Measurements from ENCODE around the gene ZNF592. TPM values are rescaled to one million over a fixed set of nuclear protein-coding genes. Genes with fewer than 3 reads are reported as not detected.

The ZNF592 gene
- total and polyA plus RNA-seq, 2 donors (not counting 3 experiments of a cell fraction or from before 2014, with no cell fraction given) = 12.3 to 21.1 TPM

- POLR2A ChIA-PET = interaction anchor here (0.6 kb wide), 1 partner anchor 88 kb away, joined by 3 read pairs; no protein-coding TSS in a partner anchor
- CTCF ChIA-PET = interaction anchor here (0.9 kb wide), 1 partner anchor 13 kb away, joined by 3 read pairs; no protein-coding TSS in a partner anchor
- H3K9ac ChIP-seq (replicated peaks; ENCODE audit: extremely low read depth, insufficient read depth, low read length) = no peak overlapping the region
- H3K4me1 ChIP-seq (ENCODE audit: control insufficient read depth, extremely low read depth, insufficient read depth, low read length) = peaks cover 3% of the 10 kb centered on the region
- H4K20me1 ChIP-seq (replicated peaks; ENCODE audit: control insufficient read depth, extremely low read depth, insufficient read depth, low read length) = no peaks in the 10 kb centered on the region
- no peak overlapping the region for H2AFZ ChIP-seq (ENCODE audit: low read depth, low read length)
- TF ChIP-seq CTCF (IDR thresholded peaks at IDR 0.05; ENCODE audit: extremely low read depth in 1 of 2, insufficient read depth in 1 of 2, low read depth in 1 of 2, low read length in 2 of 2) = no peak
- no peak for TF ChIP-seq POLR2AphosphoS5 (IDR thresholded peaks at IDR 0.05; ENCODE audit: insufficient read depth, low read depth, low read length)
- no peak for TF ChIP-seq MAX (IDR thresholded peaks at IDR 0.05; ENCODE audit: insufficient read depth, insufficient read length)
- no peak for TF ChIP-seq EZH2 (IDR thresholded peaks at IDR 0.05; ENCODE audit: borderline replicate concordance, low read depth, low read length, severe bottlenecking)
- no peak for TF ChIP-seq GATA2 (IDR thresholded peaks at IDR 0.05; ENCODE audit: insufficient read depth, insufficient read length, low read depth, low read length)
- TF ChIP-seq MYC (IDR thresholded peaks at IDR 0.05; ENCODE audit: low read depth, low read length) = no peak
- no peak for TF ChIP-seq JUN (IDR thresholded peaks at IDR 0.05; ENCODE audit: borderline replicate concordance, insufficient read depth, insufficient read length, low read depth)
- no peak for TF ChIP-seq POLR2A (IDR thresholded peaks at IDR 0.05; ENCODE audit: low read depth, low read length)
- no peak for TF ChIP-seq FOS (IDR thresholded peaks at IDR 0.05; ENCODE audit: borderline replicate concordance, insufficient read depth, low read length)
- BruUV-seq (replicated peaks) = no TSS peak
- no peaks in the 10 kb centered on the region for H3K27me3 ChIP-seq (ENCODE audit: control insufficient read depth in 2 of 2, insufficient read depth in 2 of 2, low read length in 2 of 2)
- H3K79me2 ChIP-seq (ENCODE audit: control insufficient read depth, insufficient read depth, low read length) = no peaks in the 10 kb centered on the region
- no peak overlapping the region for H3K4me3 ChIP-seq (replicated peaks in 1 of 3; ENCODE audit: insufficient read depth in 1 of 3, low read depth in 1 of 3, low read length in 3 of 3)
- H3K27ac ChIP-seq (ENCODE audit: insufficient read depth, low read depth, low read length) = no peak overlapping the region
- dilution Hi-C loops (cut with MboI; ENCODE audit: extremely low pct_ligation_motif_present, low sequenced_read_pairs) (no loop called here), intact Hi-C loops (cut with micrococcal nuclease) (no loop called here)
- H3K4me2 ChIP-seq (ENCODE audit: insufficient read depth, low read length) = no peak overlapping the region
- H3K9me3 ChIP-seq (replicated peaks; ENCODE audit: control insufficient read depth, insufficient read depth, low read length) = no peaks in the 10 kb centered on the region
- no peaks in the 10 kb centered on the region for H3K36me3 ChIP-seq (ENCODE audit: control insufficient read depth in 2 of 2, extremely low read depth in 1 of 2, insufficient read depth in 2 of 2, low read length in 2 of 2)
- no peaks in the 10 kb centered on the region for H3K9me1 ChIP-seq (replicated peaks; ENCODE audit: control insufficient read depth, extremely low read depth, insufficient read depth, low read length)
- no peak for DNase-seq (ENCODE audit: low read depth, low spot score)
- no peak for FAIRE-seq
Observed at GRCh38 chr15:84811828-84812227, 63.4 kb downstream of the ZNF592 start.
